Loucy (cell line): ENCODE results near the gene ARHGAP15.

Experiments
- H2AFZ ChIP-seq: fragments of 200-600 bp; sonication (generic); 2 replicates; pipeline ENCODE4 v1.6.0; 2016; ENCODE audit warnings: antibody characterized with exemption, mild to moderate bottlenecking, low read length, moderate library complexity
- H3F3A ChIP-seq: fragments of 200-600 bp; 2 replicates; pipeline ENCODE4 v1.6.0; 2016; ENCODE audit warnings: antibody characterized with exemption, low read depth, mild to moderate bottlenecking
- H3K27me3 ChIP-seq: fragments of 200-600 bp; sonication (generic); 2 replicates; pipeline ENCODE4 v1.6.1; 2014; ENCODE audit warnings: low read length, mild to moderate bottlenecking; ENCODE audit not compliant: insufficient read depth, poor library complexity, severe bottlenecking
- H3K36me3 ChIP-seq: fragments of 200-600 bp; sonication (generic); 2 replicates; pipeline ENCODE4 v1.6.1; 2016; ENCODE audit warnings: low read length; ENCODE audit not compliant: insufficient read depth
- H3K4me1 ChIP-seq: fragments of 200-600 bp; sonication (generic); 2 replicates; pipeline ENCODE4 v1.5.1; 2014; ENCODE audit warnings: low read length, mild to moderate bottlenecking; ENCODE audit not compliant: insufficient read depth, poor library complexity, severe bottlenecking
- H3K4me2 ChIP-seq: fragments of 200-600 bp; sonication (generic); 2 replicates; pipeline ENCODE4 v1.6.0; 2014; ENCODE audit warnings: antibody characterized with exemption, low read length, low read depth, mild to moderate bottlenecking; ENCODE audit not compliant: poor library complexity, severe bottlenecking
- H3K4me3 ChIP-seq: fragments of 200-600 bp; sonication (generic); 2 replicates; pipeline ENCODE4 v1.5.1; 2014; ENCODE audit warnings: low read length, mild to moderate bottlenecking, mixed read lengths; ENCODE audit not compliant: poor library complexity, severe bottlenecking
- H3K79me2 ChIP-seq: fragments of 200-600 bp; sonication (generic); 2 replicates; pipeline ENCODE4 v1.6.1; 2014; ENCODE audit warnings: low read length; ENCODE audit not compliant: insufficient read depth
- H3K9ac ChIP-seq: fragments of 200-600 bp; sonication (generic); 2 replicates; pipeline ENCODE4 v1.6.0; 2014; ENCODE audit warnings: mild to moderate bottlenecking, low read depth, low read length, moderate library complexity; ENCODE audit not compliant: poor library complexity, severe bottlenecking
- H3K9me2 ChIP-seq: fragments of 200-600 bp; sonication (generic); replicated peaks from 2 replicates; pipeline ENCODE4 v1.6.1; 2016; ENCODE audit warnings: low read depth, low read length, mixed read lengths
- H3K9me3 ChIP-seq: fragments of 200-600 bp; sonication (generic); 2 replicates; pipeline ENCODE4 v1.6.1; 2014; ENCODE audit warnings: mild to moderate bottlenecking, antibody characterized with exemption, low read length, low read depth; ENCODE audit not compliant: insufficient read depth
- H4K20me1 ChIP-seq: fragments of 200-600 bp; sonication (generic); 2 replicates; pipeline ENCODE4 v1.6.0; 2014; ENCODE audit warnings: antibody characterized with exemption, low read length, mild to moderate bottlenecking; ENCODE audit not compliant: insufficient read depth, poor library complexity, severe bottlenecking
- EZH2phosphoT487 ChIP-seq: fragments of 200-600 bp; IDR thresholded peaks from 2 replicates; pipeline ENCODE4 v1.6.1; 2018; ENCODE audit warnings: antibody characterized with exemption, mild to moderate bottlenecking, moderate library complexity, borderline replicate concordance
- TF ChIP-seq, protein P1 (sequence below): fragments of 200-600 bp; sonication (generic); conservative IDR thresholded peaks from 2 replicates; pipeline ENCODE4 v1.5.1; 2014; ENCODE audit warnings: mild to moderate bottlenecking, antibody characterized with exemption, low read length

Gene ARHGAP15

DNA sequence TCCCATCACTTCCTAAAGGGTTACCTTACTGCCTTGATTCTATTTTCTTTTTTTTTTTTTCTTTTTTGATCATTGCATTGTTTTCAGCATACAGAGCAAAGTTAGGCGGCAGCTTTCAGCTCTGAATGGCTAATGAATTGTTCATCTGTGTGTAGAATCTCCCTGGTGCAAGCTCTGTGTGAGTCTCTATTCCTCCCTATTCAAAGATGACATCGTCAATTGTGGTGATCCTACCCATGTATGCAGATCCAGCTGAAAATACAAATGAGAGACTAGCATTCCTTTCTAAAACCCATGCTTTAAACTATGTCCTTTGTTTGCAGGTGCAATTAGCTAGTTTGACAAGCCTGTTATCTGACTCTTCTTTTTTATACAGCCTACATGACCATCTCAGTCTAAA lies 539.0 kb downstream of the ARHGAP15 start:
- no peak overlapping the region for H3K9ac ChIP-seq
- peaks cover 4% of the 10 kb centered on the region; the same call in 1 of the 2 replicates for H3K36me3 ChIP-seq
- H2AFZ ChIP-seq = no peak overlapping the region
- no peaks in the 10 kb centered on the region for H4K20me1 ChIP-seq
- no peaks in the 10 kb centered on the region for H3K79me2 ChIP-seq
- TF ChIP-seq, protein P1, sequence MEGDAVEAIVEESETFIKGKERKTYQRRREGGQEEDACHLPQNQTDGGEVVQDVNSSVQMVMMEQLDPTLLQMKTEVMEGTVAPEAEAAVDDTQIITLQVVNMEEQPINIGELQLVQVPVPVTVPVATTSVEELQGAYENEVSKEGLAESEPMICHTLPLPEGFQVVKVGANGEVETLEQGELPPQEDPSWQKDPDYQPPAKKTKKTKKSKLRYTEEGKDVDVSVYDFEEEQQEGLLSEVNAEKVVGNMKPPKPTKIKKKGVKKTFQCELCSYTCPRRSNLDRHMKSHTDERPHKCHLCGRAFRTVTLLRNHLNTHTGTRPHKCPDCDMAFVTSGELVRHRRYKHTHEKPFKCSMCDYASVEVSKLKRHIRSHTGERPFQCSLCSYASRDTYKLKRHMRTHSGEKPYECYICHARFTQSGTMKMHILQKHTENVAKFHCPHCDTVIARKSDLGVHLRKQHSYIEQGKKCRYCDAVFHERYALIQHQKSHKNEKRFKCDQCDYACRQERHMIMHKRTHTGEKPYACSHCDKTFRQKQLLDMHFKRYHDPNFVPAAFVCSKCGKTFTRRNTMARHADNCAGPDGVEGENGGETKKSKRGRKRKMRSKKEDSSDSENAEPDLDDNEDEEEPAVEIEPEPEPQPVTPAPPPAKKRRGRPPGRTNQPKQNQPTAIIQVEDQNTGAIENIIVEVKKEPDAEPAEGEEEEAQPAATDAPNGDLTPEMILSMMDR = no peak
- H3K4me2 ChIP-seq = no peak overlapping the region
- no peaks in the 10 kb centered on the region for H3K9me3 ChIP-seq
- H3K9me2 ChIP-seq = no peaks in the 10 kb centered on the region
- H3K4me3 ChIP-seq = no peak overlapping the region
- H3F3A ChIP-seq = no peaks in the 10 kb centered on the region
- H3K27me3 ChIP-seq = no peaks in the 10 kb centered on the region
- no peaks in the 10 kb centered on the region for H3K4me1 ChIP-seq

DNA sequence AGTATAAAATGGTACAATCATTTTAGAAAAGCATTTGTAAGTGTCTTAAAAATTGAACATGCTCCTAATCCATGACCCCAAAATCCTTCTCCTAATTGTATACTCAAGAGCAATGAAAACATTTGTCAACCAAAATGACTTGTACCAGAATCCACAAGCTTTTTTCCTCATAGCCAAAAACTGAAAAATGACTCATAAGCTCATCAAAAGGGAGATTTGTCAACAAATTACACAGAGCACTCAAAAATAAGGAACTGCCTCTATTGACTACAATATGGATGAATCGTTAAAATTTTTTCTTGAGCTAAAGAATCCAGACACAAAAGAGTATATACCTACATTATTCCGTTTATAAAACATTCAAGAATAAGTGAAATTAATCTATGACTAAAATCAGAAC lies 544.8 kb downstream of the ARHGAP15 start:
- no peaks in the 10 kb centered on the region for H3K79me2 ChIP-seq

DNA sequence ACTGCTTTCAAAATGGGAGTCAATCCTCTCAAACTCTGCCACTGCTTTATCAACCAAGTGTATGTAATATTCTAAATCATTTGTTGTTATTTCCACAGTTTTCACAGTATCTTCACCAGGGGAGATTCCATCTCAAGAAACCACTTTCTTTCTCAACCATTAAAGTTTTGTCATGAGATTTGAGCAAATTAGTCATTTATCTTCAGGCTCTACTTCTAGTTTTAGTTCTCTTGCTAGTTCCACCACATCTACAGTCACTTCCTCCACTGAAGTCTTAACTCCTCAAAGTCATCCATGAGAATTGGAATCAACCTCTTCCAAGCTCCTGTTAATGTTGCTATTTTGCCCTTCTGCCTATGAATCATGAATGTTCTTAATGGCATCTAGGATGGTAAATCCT lies 545.8 kb downstream of the ARHGAP15 start:
- Histone ChIP-seq H3K9me3 (no peaks in the 10 kb centered on the region), H2AFZ (no peak overlapping the region), H3K4me1 (no peaks in the 10 kb centered on the region), H4K20me1 (no peaks in the 10 kb centered on the region), H3K4me2 (no peak overlapping the region), H3F3A (no peaks in the 10 kb centered on the region), H3K9me2 (no peaks in the 10 kb centered on the region), H3K27me3 (no peaks in the 10 kb centered on the region), H3K79me2 (no peaks in the 10 kb centered on the region), H3K36me3 (peaks cover 9% of the 10 kb centered on the region; the same call in 1 of the 2 replicates), H3K4me3 (no peak overlapping the region), H3K9ac (no peak overlapping the region)
- TF ChIP-seq, protein P1 = no peak
- no peak for TF ChIP-seq EZH2phosphoT487

More for the DNA sequence above, 544.8 kb downstream of the ARHGAP15 start:
- no peak overlapping the region for H3K9ac ChIP-seq
- H3K4me2 ChIP-seq = no peak overlapping the region
- no peaks in the 10 kb centered on the region for H3K9me2 ChIP-seq
- H2AFZ ChIP-seq = no peak overlapping the region
- H3K4me3 ChIP-seq = no peak overlapping the region
- H3K27me3 ChIP-seq = no peaks in the 10 kb centered on the region
- TF ChIP-seq, protein P1 = no peak
- no peaks in the 10 kb centered on the region for H3K4me1 ChIP-seq
- no peaks in the 10 kb centered on the region for H4K20me1 ChIP-seq
- no peaks in the 10 kb centered on the region for H3F3A ChIP-seq
- peaks cover 9% of the 10 kb centered on the region; the same call in 1 of the 2 replicates for H3K36me3 ChIP-seq
- no peaks in the 10 kb centered on the region for H3K9me3 ChIP-seq
